Activated CD8-positive, alpha-beta T cell treated with anti-CD3 and anti-CD28 coated beads, Interleukin-2, amount 10 ng/mL, durations not matched to agents 7 days and 5 days (primary cell): ENCODE data around the gene XIRP2. TPM values are rescaled to one million over a fixed set of nuclear protein-coding genes. Genes with fewer than 3 reads are reported as not detected.

Experiments used
- ATAC-seq: fragments of 150-1000 bp; cut with Tn5 transposase; one replicate; pipeline ENCODE4 v1.10.0; 2021; ENCODE audit warnings: moderate library complexity
- CTCF ChIA-PET: fragments of 350-600 bp; sonication (Branson Sonifier 250); formaldehyde crosslinking; loops from one replicate; lab custom pipeline; 2021; ENCODE audit warnings: antibody characterized with exemption; lab: Charles Lee
- POLR2A ChIA-PET: fragments of 350-600 bp; sonication (Branson Sonifier 250); formaldehyde crosslinking; loops from one replicate; lab custom pipeline; 2021; ENCODE audit warnings: antibody characterized with exemption; lab: Charles Lee
- DNase-seq: peaks from one replicate; pipeline ENCODE4 v3.0.0-alpha.2; 2020
- H3K27ac Mint-ChIP-seq: one replicate; pipeline ENCODE4 v1.8.0; 2021; ENCODE audit warnings: mild to moderate bottlenecking, mixed read lengths
- H3K27me3 Mint-ChIP-seq: one replicate; pipeline ENCODE4 v1.8.0; 2021; ENCODE audit warnings: low read depth, mixed read lengths
- H3K36me3 Mint-ChIP-seq: one replicate; pipeline ENCODE4 v1.8.0; 2021; ENCODE audit warnings: low read depth, mixed read lengths
- H3K4me1 Mint-ChIP-seq: one replicate; pipeline ENCODE4 v1.8.0; 2021; ENCODE audit warnings: low read depth, mixed read lengths
- H3K4me3 Mint-ChIP-seq: one replicate; pipeline ENCODE4 v1.8.0; 2021; ENCODE audit warnings: mild to moderate bottlenecking, mixed read lengths
- H3K9me3 Mint-ChIP-seq: one replicate; pipeline ENCODE4 v1.8.0; 2022; ENCODE audit warnings: mixed read lengths; ENCODE audit not compliant: insufficient read depth
- total RNA-seq, 2 experiments: library from RNA; stranded (reverse); gene quantifications; one replicate each; pipeline ENCODE4 v1.2.3, GENCODE V29; 2021

The XIRP2 gene
- total RNA-seq, 2 experiments from 2014 or later, result not detected

- ATAC-seq (no peak), DNase-seq (no peak)
- Mint-ChIP-seq H3K27ac (no peak overlapping the region), H3K4me3 (no peak overlapping the region), H3K36me3 (no peaks in the 10 kb centered on the region), H3K4me1 (peaks cover 16% of the 10 kb centered on the region), H3K9me3 (no peaks in the 10 kb centered on the region), H3K27me3 (peaks cover 30% of the 10 kb centered on the region)
- ChIA-PET CTCF (no interaction called here), POLR2A (no interaction called here)
These were observed 401.6 kb downstream of the XIRP2 start for GRCh38 chr2:167289651-167290410.

- DNase-seq (peak; percentile 81), ATAC-seq (peak; percentile 98)
- Mint-ChIP-seq H3K9me3 (no peaks in the 10 kb centered on the region), H3K27me3 (peaks cover 36% of the 10 kb centered on the region), H3K4me3 (peak within 1 kb of the TSS; percentile 71), H3K36me3 (no peaks in the 10 kb centered on the region), H3K27ac (no peak within 1 kb of the TSS), H3K4me1 (peaks cover 16% of the 10 kb centered on the region)
- ChIA-PET POLR2A (no interaction called here), CTCF (interaction anchor here (2.1 kb wide), 1 partner anchor 12 kb away, joined by 7 read pairs; no protein-coding TSS in a partner anchor)
These were observed 404.3 kb downstream of the XIRP2 start, which contains the start of gene B3GALT1 for GRCh38 chr2:167292430-167293171. Gene B3GALT1, plus strand, starts transcription at chr2:167293001.

DNA sequence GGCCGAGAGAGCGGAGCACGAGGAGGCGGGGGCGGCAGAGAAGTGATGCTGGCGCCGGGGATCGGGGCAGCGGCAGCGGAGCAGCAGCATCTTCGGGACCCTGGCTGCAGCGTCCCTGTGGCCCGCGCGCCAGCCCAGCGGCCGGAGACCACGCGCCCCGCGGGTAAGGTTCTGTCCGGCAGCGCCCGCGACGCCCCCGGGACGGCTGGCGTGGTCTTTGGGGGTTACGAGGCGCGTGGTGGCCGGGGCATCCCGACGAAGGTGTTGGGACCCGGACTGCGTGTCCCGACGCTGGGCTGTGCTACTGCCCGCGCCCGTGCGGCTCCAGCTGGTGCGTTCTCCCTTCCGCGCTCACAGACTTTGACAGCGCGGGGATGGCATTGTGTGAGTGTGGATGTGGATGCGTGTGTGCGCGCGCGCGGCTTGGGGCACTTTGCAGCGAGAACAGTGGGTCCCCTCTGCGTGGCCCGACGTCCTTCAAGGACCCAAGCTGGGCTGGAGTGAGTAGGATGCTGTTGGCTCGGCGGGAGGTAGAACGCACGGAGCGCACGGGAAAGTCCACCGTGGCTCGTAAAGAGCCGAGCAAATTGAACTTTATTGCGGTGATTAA, 405.0 kb downstream of the XIRP2 start:
- H3K4me3 Mint-ChIP-seq, result peak overlapping the region; percentile 71
- H3K27ac Mint-ChIP-seq, result no peak overlapping the region
- no peak for DNase-seq
- ChIA-PET CTCF (interaction anchor here (2.1 kb wide), 1 partner anchor 11 kb away, joined by 7 read pairs; no protein-coding TSS in a partner anchor), POLR2A (no interaction called here)
- peaks cover 38% of the 10 kb centered on the region for H3K27me3 Mint-ChIP-seq
- peaks cover 16% of the 10 kb centered on the region for H3K4me1 Mint-ChIP-seq
- no peaks in the 10 kb centered on the region for H3K9me3 Mint-ChIP-seq
- ATAC-seq, result peak; percentile 31
- H3K36me3 Mint-ChIP-seq, result no peaks in the 10 kb centered on the region

- H3K27ac Mint-ChIP-seq, result no peak overlapping the region
- peaks cover 16% of the 10 kb centered on the region for H3K4me1 Mint-ChIP-seq
- peak overlapping the region; percentile 58 for H3K4me3 Mint-ChIP-seq
- CTCF ChIA-PET, result interaction anchor here (1.0 kb wide), 1 partner anchor 825 kb away, joined by 3 read pairs; no protein-coding TSS in a partner anchor
- no peak for ATAC-seq
- H3K27me3 Mint-ChIP-seq, result peaks cover 38% of the 10 kb centered on the region
- POLR2A ChIA-PET, result no interaction called here
- no peaks in the 10 kb centered on the region for H3K9me3 Mint-ChIP-seq
- H3K36me3 Mint-ChIP-seq, result no peaks in the 10 kb centered on the region
- no peak for DNase-seq
These were observed 405.9 kb downstream of the XIRP2 start for GRCh38 chr2:167293943-167294775.

DNA sequence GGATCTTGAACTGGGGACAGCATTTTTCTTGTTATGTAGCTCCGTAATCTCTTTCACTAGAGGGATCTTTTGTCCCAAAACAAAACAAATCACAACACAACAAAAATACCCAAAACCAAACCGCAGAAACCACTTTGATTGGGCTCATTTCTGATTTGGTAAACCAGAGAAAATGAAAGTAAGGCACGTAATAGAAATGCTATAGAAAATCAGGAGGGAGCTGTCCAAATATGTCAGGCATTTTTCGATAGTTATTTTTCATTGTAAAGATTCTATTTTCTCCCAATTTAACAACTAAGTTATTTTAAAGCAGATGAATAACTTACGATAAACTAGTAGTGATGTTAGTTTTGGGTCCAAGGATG, 406.5 kb downstream of the XIRP2 start:
- DNase-seq (no peak), ATAC-seq (no peak)
- ChIA-PET POLR2A (no interaction called here), CTCF (interaction anchor here (1.0 kb wide), 1 partner anchor 824 kb away, joined by 3 read pairs; no protein-coding TSS in a partner anchor)
- H3K27ac Mint-ChIP-seq, result no peak overlapping the region
- peak overlapping the region; percentile 58 for H3K4me3 Mint-ChIP-seq
- peaks cover 16% of the 10 kb centered on the region for H3K4me1 Mint-ChIP-seq
- no peaks in the 10 kb centered on the region for H3K9me3 Mint-ChIP-seq
- peaks cover 38% of the 10 kb centered on the region for H3K27me3 Mint-ChIP-seq
- H3K36me3 Mint-ChIP-seq, result no peaks in the 10 kb centered on the region

DNA sequence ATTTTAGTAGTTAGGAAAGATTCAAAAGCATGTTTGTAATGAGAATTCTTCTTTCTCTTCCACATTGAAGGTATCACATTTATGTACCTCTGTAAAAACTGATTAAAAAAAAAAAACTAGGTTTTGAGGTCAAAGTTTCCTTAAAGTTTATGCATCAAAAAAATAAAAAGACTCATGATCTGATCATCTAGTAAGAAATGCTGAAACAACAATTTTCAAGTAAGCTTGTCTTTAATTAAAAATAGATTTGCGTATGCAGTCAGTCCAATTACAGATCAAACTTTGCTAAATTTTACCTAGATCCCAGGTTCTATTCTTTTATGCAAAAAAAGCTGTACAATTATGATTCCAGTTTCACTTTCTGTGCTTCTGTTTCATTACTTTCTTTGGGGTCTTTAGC, 409.0 kb downstream of the XIRP2 start:
- DNase-seq, result no peak
- CTCF ChIA-PET, result no interaction called here
- Mint-ChIP-seq H3K4me1 (peaks cover 14% of the 10 kb centered on the region), H3K36me3 (no peaks in the 10 kb centered on the region), H3K4me3 (no peak overlapping the region), H3K27ac (no peak overlapping the region), H3K9me3 (no peaks in the 10 kb centered on the region), H3K27me3 (peaks cover 21% of the 10 kb centered on the region)
- ATAC-seq, result no peak
- POLR2A ChIA-PET, result no interaction called here

DNA sequence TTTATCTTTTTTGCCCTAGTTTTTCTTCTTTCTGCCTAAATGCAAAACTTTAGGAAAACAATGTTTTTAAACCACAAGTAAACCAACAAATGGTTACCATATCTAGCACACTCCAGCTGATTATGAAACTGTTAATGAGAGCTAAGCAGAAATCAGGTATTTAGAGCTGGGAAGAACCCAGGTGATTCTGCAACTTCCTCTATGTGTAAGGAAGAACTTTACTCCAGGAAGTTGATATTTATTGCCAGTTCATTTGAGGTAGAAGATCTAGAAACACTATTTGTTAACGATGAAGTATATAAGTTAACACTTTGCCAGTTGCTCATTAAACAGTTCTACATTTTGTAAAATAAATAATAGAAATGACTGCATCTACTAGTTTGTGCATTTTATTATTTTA, 409.7 kb downstream of the XIRP2 start:
- Mint-ChIP-seq H3K9me3 (no peaks in the 10 kb centered on the region), H3K4me1 (peaks cover 14% of the 10 kb centered on the region), H3K27me3 (peaks cover 21% of the 10 kb centered on the region), H3K27ac (no peak overlapping the region), H3K36me3 (no peaks in the 10 kb centered on the region), H3K4me3 (no peak overlapping the region)
- ATAC-seq, result no peak
- POLR2A ChIA-PET, result no interaction called here
- CTCF ChIA-PET, result no interaction called here
- DNase-seq, result no peak
